ENCODE results near the gene PTGER3. TPM values are rescaled to one million over a fixed set of nuclear protein-coding genes. Genes with fewer than 3 reads are reported as not detected.

Gene PTGER3
- total and polyA plus RNA-seq, 10 of the 15 experiments (the other 5 are each of a cell fraction or from before 2014, with no cell fraction given): under 0.01 to 0.04 (median 0.02) TPM; not detected in 7

GRCh38 chr1:71001624-71002023 lies 46.0 kb downstream of the PTGER3 start:
- Histone ChIP-seq H3K4me2 (ENCODE audit: control insufficient read depth, insufficient read depth) (no peak overlapping the region), H3K27me3 (replicated peaks in 1 of 2; ENCODE audit: control insufficient read depth in 2 of 2, insufficient read depth in 2 of 2, low read length in 1 of 2) (no peaks in the 10 kb centered on the region; a peak in 1 of 4 replicates), H2AFZ (ENCODE audit: control insufficient read depth, low read depth, low read length) (no peak overlapping the region), H3K36me3 (ENCODE audit: control insufficient read depth in 2 of 2, insufficient read depth in 2 of 2, low read length in 1 of 2) (no peaks in the 10 kb centered on the region), H3K79me2 (ENCODE audit: control insufficient read depth, insufficient read depth, low read length) (no peaks in the 10 kb centered on the region), H3K27ac (ENCODE audit: control insufficient read depth, insufficient read depth) (no peak overlapping the region), H3K4me1 (ENCODE audit: control insufficient read depth, insufficient read depth, low read length) (no peaks in the 10 kb centered on the region), H4K20me1 (ENCODE audit: control insufficient read depth, insufficient read depth) (no peaks in the 10 kb centered on the region), H3K9me3 (replicated peaks; ENCODE audit: control insufficient read depth, insufficient read depth, low read length) (no peaks in the 10 kb centered on the region), H3K9ac (ENCODE audit: control insufficient read depth, insufficient read depth, low read length) (no peak overlapping the region), H3K4me3 (no peak overlapping the region)
- BruUV-seq (replicated peaks): no TSS peak
- no peak for TF ChIP-seq SPI1 (IDR thresholded peaks at IDR 0.05; ENCODE audit: borderline replicate concordance, insufficient read depth, low read depth, low read length)
- no peak for TF ChIP-seq PML (IDR thresholded peaks at IDR 0.05; ENCODE audit: low read length)
- TF ChIP-seq E2F4 (IDR thresholded peaks at IDR 0.05; ENCODE audit: low read depth, low read length): no peak
- no peak for TF ChIP-seq USF1 (IDR thresholded peaks at IDR 0.05; ENCODE audit: borderline replicate concordance, extremely low read length, insufficient read depth, low read depth, low read length)
- TF ChIP-seq MAX (IDR thresholded peaks at IDR 0.05; ENCODE audit: low read depth, low read length): no peak
- TF ChIP-seq NBN (IDR thresholded peaks at IDR 0.05): no peak
- TF ChIP-seq TAF1 (IDR thresholded peaks at IDR 0.05; ENCODE audit: borderline replicate concordance, low read depth, low read length): no peak
- TF ChIP-seq REST (IDR thresholded peaks at IDR 0.05; ENCODE audit: low read depth, low read length): no peak
- TF ChIP-seq CREM (IDR thresholded peaks at IDR 0.05; ENCODE audit: low read depth): no peak
- no peak for TF ChIP-seq ATF2 (IDR thresholded peaks at IDR 0.05; ENCODE audit: low read length)
- CTCF ChIA-PET: no interaction called here
- in situ Hi-C loops (cut with MboI): no loop called here
- FAIRE-seq: no peak
- SMC1A ChIA-PET (ENCODE audit: uncharacterized antibody, unreplicated experiment): no interaction called here
- no peak for ATAC-seq
- RAD21 ChIA-PET (ENCODE audit: unreplicated experiment): no interaction called here
- POLR2A ChIA-PET: no interaction called here
- 45% methylated on average over 2 of the region's 2 CpGs for WGBS (ENCODE audit: insufficient coverage, insufficient replicate concordance, low lambda C conversion rate, missing lambda C conversion rate)
- no peak for DNase-seq (ENCODE audit: low read depth, low spot score)
- intact Hi-C loops (cut with micrococcal nuclease; ENCODE audit: unreplicated experiment): no loop called here

Data from GM12878 (cell line).